ENCODE data around the gene PROX2. TPM values are rescaled to one million over a fixed set of nuclear protein-coding genes. Genes with fewer than 3 reads are reported as not detected.
A peak's percentile ranks its signal among the peaks of the same experiment; 100 is the strongest.

The PROX2 gene
- total and polyA plus RNA-seq, 2 donors (not counting 1 experiment from before 2014, with no cell fraction given), result 0.03 to 0.07 TPM

DNA sequence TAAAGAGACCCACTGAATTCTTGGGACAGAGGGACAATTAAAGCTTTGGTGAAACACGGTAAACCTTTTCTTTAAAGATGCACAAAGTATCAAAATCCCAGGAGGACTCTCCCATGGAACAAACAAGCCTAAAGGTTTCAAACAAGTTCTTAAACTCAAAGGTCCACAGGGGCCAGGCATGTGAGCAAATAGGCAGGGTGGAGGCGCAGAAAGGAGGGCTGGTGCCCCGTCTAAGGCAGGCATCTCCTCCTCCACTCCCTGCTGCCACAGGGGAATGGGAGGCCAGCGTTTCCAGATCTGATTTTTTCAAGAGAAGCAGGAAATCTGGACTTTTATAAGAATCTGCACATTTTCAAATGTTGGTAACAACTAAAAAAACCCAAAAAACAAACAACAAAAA, 39.5 kb upstream of the PROX2 start:
- Histone ChIP-seq H4K20me1 (ENCODE audit: control insufficient read depth, insufficient read depth, low read length, poor library complexity, severe bottlenecking) (no peaks in the 10 kb centered on the region), H3K27ac (ENCODE audit: low read length in 2 of 2) (no peak overlapping the region), H3K9me3 (ENCODE audit: control extremely low read depth in 1 of 3, control insufficient read depth in 2 of 3, insufficient read depth in 1 of 3, low read length in 2 of 3) (no peaks in the 10 kb centered on the region), H3K9ac (ENCODE audit: low read length) (no peak overlapping the region), H3K79me2 (ENCODE audit: control insufficient read depth, insufficient read depth, low read length) (no peaks in the 10 kb centered on the region), H3K36me3 (replicated peaks in 1 of 2; ENCODE audit: control extremely low read depth in 1 of 2, control insufficient read depth in 1 of 2, extremely low read depth in 1 of 2, insufficient read depth in 2 of 2, low read length in 1 of 2) (no peaks in the 10 kb centered on the region), H3K4me3 (ENCODE audit: control extremely low read depth in 1 of 5, extremely low read depth in 1 of 5, insufficient read depth in 1 of 5, low read depth in 2 of 5, low read length in 4 of 5) (no peak overlapping the region), H2AFZ (ENCODE audit: insufficient read depth, low read depth, low read length, poor library complexity, severe bottlenecking) (no peak overlapping the region), H3K27me3 (replicated peaks in 1 of 4; ENCODE audit: control extremely low read depth in 1 of 4, control insufficient read depth in 3 of 4, insufficient read depth in 4 of 4, low read length in 3 of 4) (no peaks in the 10 kb centered on the region), H3K4me1 (ENCODE audit: control insufficient read depth in 2 of 2, insufficient read depth in 2 of 2, low read length in 2 of 2) (no peaks in the 10 kb centered on the region), H3K4me2 (replicated peaks; ENCODE audit: low read depth, low read length, poor library complexity, severe bottlenecking) (no peak overlapping the region)
- no peak for ATAC-seq (ENCODE audit: low read depth)
- POLR2A ChIA-PET, result no interaction called here
- Mint-ChIP-seq H3K4me3 (no peak overlapping the region), H3K4me1 (no peaks in the 10 kb centered on the region), H3K9me3 (ENCODE audit: insufficient read depth) (no peaks in the 10 kb centered on the region), H3K27me3 (no peaks in the 10 kb centered on the region), H3K27ac (no peak overlapping the region)
- CTCF ChIA-PET, result interaction anchor here (0.9 to 1.9 kb wide), 3 partner anchors 54 to 174 kb away, joined by 4 to 5 read pairs (median 4); no protein-coding TSS in a partner anchor
- WGBS (ENCODE audit: insufficient coverage), result 100% methylated on average over 1 of the region's 4 CpGs
- TF ChIP-seq EZH2 (IDR thresholded peaks at IDR 0.05; ENCODE audit: borderline replicate concordance, insufficient read depth, low read depth, low read length, poor library complexity, severe bottlenecking), result no peak
- TF ChIP-seq, protein P1, sequence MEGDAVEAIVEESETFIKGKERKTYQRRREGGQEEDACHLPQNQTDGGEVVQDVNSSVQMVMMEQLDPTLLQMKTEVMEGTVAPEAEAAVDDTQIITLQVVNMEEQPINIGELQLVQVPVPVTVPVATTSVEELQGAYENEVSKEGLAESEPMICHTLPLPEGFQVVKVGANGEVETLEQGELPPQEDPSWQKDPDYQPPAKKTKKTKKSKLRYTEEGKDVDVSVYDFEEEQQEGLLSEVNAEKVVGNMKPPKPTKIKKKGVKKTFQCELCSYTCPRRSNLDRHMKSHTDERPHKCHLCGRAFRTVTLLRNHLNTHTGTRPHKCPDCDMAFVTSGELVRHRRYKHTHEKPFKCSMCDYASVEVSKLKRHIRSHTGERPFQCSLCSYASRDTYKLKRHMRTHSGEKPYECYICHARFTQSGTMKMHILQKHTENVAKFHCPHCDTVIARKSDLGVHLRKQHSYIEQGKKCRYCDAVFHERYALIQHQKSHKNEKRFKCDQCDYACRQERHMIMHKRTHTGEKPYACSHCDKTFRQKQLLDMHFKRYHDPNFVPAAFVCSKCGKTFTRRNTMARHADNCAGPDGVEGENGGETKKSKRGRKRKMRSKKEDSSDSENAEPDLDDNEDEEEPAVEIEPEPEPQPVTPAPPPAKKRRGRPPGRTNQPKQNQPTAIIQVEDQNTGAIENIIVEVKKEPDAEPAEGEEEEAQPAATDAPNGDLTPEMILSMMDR (IDR thresholded peaks at IDR 0.05), result no peak
- intact Hi-C loops (cut with micrococcal nuclease), result no loop called here
- DNase-seq, result no peak

DNA sequence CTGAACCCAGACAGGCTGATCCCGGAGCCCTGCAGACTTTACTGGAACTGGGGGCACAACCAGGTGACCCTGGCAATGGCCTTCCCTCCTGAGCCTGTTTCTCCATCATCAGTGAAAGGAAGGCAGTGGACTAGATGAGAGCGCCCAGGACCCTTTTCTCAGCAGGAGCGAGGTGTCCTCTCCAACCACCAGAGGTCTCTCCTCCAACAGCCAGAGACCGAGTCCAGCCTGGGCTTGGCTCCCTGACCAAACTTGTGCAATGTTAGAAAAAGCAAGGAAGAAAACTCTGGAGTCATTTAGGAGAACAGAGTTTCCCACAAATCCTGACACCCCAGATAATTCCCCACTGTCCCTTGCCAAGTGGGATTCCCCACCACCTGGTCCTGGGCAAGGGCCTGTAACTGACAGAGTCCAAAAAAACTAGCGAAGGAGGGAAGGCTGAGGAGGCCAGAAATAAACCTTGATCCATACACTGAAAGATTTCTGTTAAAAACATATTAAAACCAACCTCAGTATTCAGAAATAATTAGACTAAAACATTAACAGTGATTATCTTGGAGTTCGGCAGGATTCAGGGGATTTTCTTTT, 38.1 kb upstream of the PROX2 start:
- POLR2A ChIA-PET, result no interaction called here
- Mint-ChIP-seq H3K27ac (no peak overlapping the region), H3K4me1 (no peaks in the 10 kb centered on the region), H3K27me3 (no peaks in the 10 kb centered on the region), H3K4me3 (no peak overlapping the region), H3K9me3 (ENCODE audit: insufficient read depth) (no peaks in the 10 kb centered on the region)
- DNase-seq (no peak), ATAC-seq (ENCODE audit: low read depth) (no peak)
- Histone ChIP-seq H3K4me2 (replicated peaks; ENCODE audit: low read depth, low read length, poor library complexity, severe bottlenecking) (no peak overlapping the region), H3K79me2 (ENCODE audit: control insufficient read depth, insufficient read depth, low read length) (no peaks in the 10 kb centered on the region), H3K4me3 (ENCODE audit: control extremely low read depth in 1 of 5, extremely low read depth in 1 of 5, insufficient read depth in 1 of 5, low read depth in 2 of 5, low read length in 4 of 5) (no peak overlapping the region), H3K4me1 (ENCODE audit: control insufficient read depth in 2 of 2, insufficient read depth in 2 of 2, low read length in 2 of 2) (no peaks in the 10 kb centered on the region), H3K9me3 (ENCODE audit: control extremely low read depth in 1 of 3, control insufficient read depth in 2 of 3, insufficient read depth in 1 of 3, low read length in 2 of 3) (no peaks in the 10 kb centered on the region), H3K27me3 (replicated peaks in 1 of 4; ENCODE audit: control extremely low read depth in 1 of 4, control insufficient read depth in 3 of 4, insufficient read depth in 4 of 4, low read length in 3 of 4) (no peaks in the 10 kb centered on the region), H3K36me3 (replicated peaks in 1 of 2; ENCODE audit: control extremely low read depth in 1 of 2, control insufficient read depth in 1 of 2, extremely low read depth in 1 of 2, insufficient read depth in 2 of 2, low read length in 1 of 2) (no peaks in the 10 kb centered on the region), H3K9ac (ENCODE audit: low read length) (no peak overlapping the region), H4K20me1 (ENCODE audit: control insufficient read depth, insufficient read depth, low read length, poor library complexity, severe bottlenecking) (no peaks in the 10 kb centered on the region), H3K27ac (ENCODE audit: low read length in 2 of 2) (no peak overlapping the region), H2AFZ (ENCODE audit: insufficient read depth, low read depth, low read length, poor library complexity, severe bottlenecking) (no peak overlapping the region)
- CTCF ChIA-PET, result no interaction called here
- intact Hi-C loops (cut with micrococcal nuclease), result no loop called here
- WGBS (ENCODE audit: insufficient coverage), result 89% methylated on average over 2 of the region's 6 CpGs
- TF ChIP-seq, protein P1 (IDR thresholded peaks at IDR 0.05), result peak; percentile 34
- TF ChIP-seq EZH2 (IDR thresholded peaks at IDR 0.05; ENCODE audit: borderline replicate concordance, insufficient read depth, low read depth, low read length, poor library complexity, severe bottlenecking), result no peak

All from B cell (primary cell).